RPMI8226 (cell line): ENCODE results near the gene KRTAP5-3.
"Not testable (repeated sequence)": the region's sequence is repeated elsewhere in the genome, so short reads cannot be mapped to it uniquely, and the experiment has no call there.

ENCODE experiments used
- DNase-seq: peaks from one replicate; pipeline ENCODE4 v3.0.0-alpha.2; 2015

KRTAP5-3 gene

GRCh38 chr11:1608363-1608762, at the start of gene KRTAP5-3:
KRTAP5-3 (minus strand) TSS chr11:1608463; CDS start chr11:1608385, 78 bp downstream.
- DNase-seq: no peak

DNA sequence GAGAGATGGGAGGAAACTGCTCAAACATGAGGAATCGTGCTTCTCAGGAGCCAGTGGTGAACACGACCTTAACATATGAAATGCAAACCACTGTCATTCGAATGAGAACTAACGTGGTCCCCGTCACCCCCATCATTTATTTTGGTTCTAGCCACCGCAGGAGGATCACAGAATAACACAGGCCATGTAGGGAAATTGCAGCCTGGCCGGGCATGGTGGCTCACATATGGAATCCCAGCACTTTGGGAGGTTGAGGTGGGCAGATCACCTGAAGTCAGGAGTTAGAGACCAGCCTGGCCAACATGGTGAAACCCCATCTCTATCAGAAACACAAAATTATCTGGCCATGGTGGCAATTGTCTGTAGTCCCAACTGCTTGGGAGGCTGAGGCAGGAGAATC, 48.4 kb upstream of the KRTAP5-3 start:
- DNase-seq: no peak

DNA sequence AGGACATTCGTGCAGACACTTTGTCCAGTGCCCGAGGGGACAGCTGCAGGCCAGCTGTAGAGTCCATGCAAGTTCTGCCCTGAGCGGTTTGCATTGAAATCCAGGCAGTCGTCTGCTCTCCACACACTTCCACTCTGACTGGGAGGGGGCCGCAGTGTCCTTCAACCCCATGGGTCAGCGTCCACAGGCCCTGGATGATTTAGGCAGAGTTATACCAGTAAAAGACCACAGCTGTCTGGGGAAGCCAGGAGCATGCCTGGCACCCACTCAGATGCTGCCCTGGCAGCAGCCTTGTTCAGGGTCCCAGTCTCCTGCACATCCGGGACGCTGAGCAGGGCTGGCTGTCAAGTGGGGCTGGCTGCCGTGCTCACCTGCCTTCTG, 47.8 kb upstream of the KRTAP5-3 start:
- DNase-seq: no peak

- peak; percentile 27 for DNase-seq
Observed at GRCh38 chr11:1655168-1656060, 47.2 kb upstream of the KRTAP5-3 start.

DNA sequence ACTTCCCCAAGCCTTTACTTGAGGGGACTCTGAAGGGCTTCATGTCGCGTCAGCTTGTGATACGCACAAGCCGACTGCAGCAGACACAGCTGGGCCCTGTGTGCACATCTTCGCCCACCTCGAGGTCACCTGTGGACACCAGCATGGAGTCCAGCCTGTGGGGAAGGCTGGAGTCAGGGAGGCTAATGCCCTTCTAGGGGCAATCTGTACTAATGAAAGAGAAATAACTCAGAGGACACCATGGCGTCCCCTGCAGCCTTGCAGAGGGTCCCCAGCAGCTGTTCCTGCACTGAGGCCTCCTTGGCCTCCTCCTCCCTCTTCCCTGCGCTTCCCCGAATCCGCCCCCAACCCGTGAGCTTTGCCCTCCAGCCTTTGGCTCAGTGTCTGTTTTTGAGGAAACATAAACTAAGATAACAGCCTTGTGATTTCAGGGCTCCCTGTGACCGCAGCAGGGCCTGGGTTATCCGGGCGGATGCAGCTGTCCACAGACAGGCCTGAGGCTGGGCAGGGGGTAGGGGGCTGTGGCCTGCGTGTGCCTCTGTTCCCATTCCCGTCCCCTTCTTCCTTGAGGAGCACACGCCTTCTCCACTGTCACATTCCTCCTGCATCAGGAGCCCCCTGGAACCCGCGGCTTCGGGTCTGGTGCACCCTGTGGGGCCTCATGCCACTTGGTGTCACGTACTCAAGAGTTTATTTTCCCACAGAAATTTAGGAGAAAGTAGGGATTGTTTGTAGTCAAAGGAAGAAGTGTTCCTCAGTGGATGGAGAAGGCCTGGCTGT, 46.3 kb upstream of the KRTAP5-3 start:
- no peak for DNase-seq

GRCh38 chr11:1653541-1654387, 45.5 kb upstream of the KRTAP5-3 start:
- no peak for DNase-seq

DNA sequence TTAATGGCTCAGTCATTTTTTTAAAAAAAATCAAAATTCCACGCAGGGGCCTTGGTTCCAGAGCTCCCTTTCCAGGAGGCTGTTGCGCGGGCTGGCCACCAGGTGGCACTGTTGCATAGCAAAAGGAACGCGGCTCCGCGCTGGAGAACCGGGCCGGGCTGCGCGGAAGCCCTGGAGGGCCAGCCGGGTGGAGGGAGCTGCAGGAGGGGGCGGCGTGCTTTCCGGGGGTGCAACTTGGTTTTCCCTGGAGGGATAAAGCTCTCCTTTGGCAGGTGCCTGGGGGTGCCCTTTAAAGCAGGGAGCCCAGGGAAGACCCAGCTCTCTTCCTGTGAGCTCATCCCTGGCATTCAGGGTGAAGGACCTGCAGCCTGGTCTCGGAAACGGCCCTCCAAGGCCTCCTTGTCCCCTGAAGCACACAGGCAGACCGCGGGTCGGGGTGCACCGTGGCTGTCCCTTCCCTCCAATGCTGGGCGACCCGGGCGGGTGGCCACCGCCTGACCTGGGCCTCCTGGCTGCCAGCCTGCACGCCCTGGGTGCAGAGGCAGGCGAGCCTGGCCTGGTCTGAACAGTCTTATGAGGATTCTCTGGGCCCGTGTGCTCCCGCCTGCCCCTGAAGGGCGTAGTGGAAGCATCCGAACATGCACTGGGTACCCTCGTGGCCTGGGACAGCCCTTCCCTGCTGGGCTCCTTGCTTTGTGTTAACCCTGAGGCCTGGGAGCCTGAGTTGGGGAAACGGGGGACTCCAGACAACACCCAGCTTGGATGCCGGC, 44.7 kb upstream of the KRTAP5-3 start:
- DNase-seq: peak; percentile 59

GRCh38 chr11:1652442-1652770, 44.1 kb upstream of the KRTAP5-3 start:
- DNase-seq: no peak

DNA sequence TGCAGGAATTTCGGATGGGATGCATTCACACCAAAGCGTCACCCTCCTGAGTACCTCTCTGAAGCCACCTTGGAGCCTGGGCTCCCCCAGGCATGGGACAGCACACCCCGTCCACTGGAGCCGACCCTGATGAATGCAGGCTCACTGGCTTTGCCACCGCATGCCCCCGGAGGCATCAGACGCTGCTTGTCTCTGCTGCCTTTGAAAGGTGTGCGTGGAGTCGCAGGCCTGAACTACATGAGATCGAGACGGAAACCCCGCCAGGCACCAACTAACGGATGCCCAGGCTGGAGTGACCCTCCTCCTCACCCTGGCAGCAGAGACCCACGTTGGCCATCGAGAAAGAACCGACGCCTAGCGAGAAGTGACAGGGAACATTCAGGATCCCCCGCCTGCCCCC, 43.8 kb upstream of the KRTAP5-3 start:
- no peak for DNase-seq

GRCh38 chr11:1651411-1651980, 43.2 kb upstream of the KRTAP5-3 start:
- DNase-seq: no peak

- no peak for DNase-seq
Observed at GRCh38 chr11:1650918-1651262, 42.6 kb upstream of the KRTAP5-3 start.

- no peak for DNase-seq
Observed at GRCh38 chr11:1650034-1650917, 42.0 kb upstream of the KRTAP5-3 start.

DNA sequence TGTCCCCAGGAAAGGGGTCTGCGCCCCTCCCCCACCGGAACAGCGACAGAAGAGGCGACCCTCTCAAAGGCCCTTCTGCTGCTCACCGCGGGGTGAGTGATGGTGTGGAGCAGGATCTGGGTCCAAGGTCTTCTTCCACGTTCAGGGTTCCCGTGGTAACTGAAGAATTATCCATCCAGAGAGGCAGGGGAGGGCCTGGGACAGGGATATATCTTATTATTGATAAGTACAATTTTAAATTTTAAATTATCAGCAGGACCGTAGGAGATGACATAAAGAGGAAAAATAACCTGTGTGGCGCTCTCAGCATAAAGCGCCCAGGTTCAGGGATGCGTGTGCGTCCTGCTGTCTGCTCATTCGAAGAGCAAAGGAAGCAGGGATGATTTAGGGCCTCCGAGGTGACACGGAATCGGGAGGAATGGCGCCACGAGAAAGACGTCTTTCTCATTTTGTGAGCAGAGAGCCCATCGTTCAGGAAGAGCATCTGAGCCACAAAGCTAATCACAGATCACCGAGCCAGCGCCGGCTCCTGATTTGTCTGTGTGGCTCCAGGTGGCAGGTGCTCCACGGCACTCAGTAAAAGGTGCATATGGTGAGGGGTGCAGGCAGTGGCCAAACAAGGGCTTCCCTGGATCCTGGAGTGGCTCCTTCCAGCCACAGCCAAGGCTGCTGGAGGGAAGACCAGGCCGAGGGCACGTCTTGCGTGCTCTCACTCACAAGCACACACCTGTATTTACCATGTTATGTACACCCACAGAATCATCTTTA, 40.6 kb upstream of the KRTAP5-3 start:
- no peak for DNase-seq

GRCh38 chr11:1647901-1648652, 39.8 kb upstream of the KRTAP5-3 start:
- DNase-seq: no peak

GRCh38 chr11:1646540-1646939, 38.3 kb upstream of the KRTAP5-3 start:
- not testable (repeated sequence) for DNase-seq

GRCh38 chr11:1645357-1645821, 37.1 kb upstream of the KRTAP5-3 start:
- DNase-seq: peak; percentile 21

- no peak for DNase-seq
Observed at GRCh38 chr11:1644601-1645356, 36.5 kb upstream of the KRTAP5-3 start.

DNA sequence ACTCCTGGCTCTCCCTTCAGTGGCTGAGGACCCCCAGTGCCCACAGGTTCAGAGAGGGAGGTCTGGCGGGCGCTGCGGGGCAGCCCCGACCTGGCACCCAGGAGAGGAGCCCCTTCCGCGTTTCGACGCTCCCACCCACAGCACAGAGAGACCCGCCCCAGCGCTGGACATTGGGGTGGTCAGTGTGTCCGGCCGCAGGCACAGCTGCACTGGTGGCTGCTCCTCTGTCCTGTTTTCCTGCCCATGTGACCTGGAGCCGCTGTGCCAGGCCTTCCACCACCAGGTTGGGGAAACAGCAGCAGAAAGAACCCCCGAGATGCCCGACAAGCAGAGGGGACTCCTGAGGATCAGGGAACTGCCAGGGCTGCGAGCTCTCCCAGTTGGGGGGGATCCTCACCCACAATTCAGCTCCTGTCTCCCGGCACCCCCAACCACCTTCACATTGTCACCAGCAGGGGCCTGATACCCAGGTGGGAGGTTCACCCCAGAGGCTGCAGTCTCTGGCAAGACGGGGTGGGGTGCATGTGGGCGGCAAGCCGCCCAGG, 35.0 kb upstream of the KRTAP5-3 start:
- DNase-seq: no peak
